ENCODE measurements around the gene SH2D4B. TPM values are rescaled to one million over a fixed set of nuclear protein-coding genes. Genes with fewer than 3 reads are reported as not detected.

Gene SH2D4B
- total RNA-seq, 1 experiment from 2014 or later = 0.10 TPM

DNA sequence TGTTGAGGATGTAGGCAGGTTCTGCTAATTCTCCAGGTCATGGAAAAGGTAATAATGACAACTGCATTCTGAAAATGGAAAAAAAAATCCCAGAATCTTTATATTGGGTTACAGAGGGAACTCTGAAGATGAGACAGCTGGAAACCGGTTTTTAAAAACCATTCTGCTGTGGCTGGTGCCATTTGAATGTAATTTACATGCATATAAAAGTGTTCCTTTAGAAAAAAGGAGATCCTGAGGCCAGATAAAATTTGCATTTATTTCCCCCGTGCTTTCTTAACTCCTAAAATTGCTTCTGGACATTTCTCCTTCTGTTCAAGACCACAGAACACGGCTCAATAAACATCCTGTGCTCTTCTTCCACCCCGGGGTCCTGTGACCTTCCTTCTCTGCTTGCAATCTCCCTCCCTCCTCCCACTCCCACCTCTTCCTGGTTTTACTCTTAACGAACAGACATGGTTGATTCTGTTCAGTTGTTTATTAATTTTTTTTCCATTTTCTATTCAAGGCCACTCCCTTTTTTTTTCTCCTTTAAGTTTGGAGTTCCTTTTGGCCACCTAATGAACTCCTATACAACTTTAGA lies 41.6 kb downstream of the SH2D4B start:
- Histone ChIP-seq H3K9me3 (ENCODE audit: control insufficient read depth, insufficient read depth, low read depth, low read length) (no peaks in the 10 kb centered on the region), H3K27me3 (ENCODE audit: control insufficient read depth, insufficient read depth, low read length) (peaks cover 13% of the 10 kb centered on the region), H3K4me1 (ENCODE audit: control insufficient read depth, insufficient read depth, low read length) (no peaks in the 10 kb centered on the region), H3K4me3 (ENCODE audit: low read depth in 2 of 2, low read length in 2 of 2) (no peak overlapping the region), H3K36me3 (ENCODE audit: control insufficient read depth, insufficient read depth, low read length) (no peaks in the 10 kb centered on the region), H3K27ac (ENCODE audit: low read length) (no peak overlapping the region)
- intact Hi-C loops (cut with micrococcal nuclease; ENCODE audit: unreplicated experiment) (no loop called here), in situ Hi-C loops (cut with HindIII; ENCODE audit: low pct_unique_long_range_greater_than_20kb, low sequenced_read_pairs) (no loop called here)
- TF ChIP-seq, protein P1, sequence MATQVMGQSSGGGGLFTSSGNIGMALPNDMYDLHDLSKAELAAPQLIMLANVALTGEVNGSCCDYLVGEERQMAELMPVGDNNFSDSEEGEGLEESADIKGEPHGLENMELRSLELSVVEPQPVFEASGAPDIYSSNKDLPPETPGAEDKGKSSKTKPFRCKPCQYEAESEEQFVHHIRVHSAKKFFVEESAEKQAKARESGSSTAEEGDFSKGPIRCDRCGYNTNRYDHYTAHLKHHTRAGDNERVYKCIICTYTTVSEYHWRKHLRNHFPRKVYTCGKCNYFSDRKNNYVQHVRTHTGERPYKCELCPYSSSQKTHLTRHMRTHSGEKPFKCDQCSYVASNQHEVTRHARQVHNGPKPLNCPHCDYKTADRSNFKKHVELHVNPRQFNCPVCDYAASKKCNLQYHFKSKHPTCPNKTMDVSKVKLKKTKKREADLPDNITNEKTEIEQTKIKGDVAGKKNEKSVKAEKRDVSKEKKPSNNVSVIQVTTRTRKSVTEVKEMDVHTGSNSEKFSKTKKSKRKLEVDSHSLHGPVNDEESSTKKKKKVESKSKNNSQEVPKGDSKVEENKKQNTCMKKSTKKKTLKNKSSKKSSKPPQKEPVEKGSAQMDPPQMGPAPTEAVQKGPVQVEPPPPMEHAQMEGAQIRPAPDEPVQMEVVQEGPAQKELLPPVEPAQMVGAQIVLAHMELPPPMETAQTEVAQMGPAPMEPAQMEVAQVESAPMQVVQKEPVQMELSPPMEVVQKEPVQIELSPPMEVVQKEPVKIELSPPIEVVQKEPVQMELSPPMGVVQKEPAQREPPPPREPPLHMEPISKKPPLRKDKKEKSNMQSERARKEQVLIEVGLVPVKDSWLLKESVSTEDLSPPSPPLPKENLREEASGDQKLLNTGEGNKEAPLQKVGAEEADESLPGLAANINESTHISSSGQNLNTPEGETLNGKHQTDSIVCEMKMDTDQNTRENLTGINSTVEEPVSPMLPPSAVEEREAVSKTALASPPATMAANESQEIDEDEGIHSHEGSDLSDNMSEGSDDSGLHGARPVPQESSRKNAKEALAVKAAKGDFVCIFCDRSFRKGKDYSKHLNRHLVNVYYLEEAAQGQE (IDR thresholded peaks at IDR 0.05; ENCODE audit: insufficient read depth in 1 of 2, low read depth in 2 of 2, low read length in 1 of 2) = no peak
- TF ChIP-seq CTCF (IDR thresholded peaks at IDR 0.05) (no peak), POLR2AphosphoS5 (IDR thresholded peaks at IDR 0.05; ENCODE audit: low read depth, low read length) (no peak), TCF7L2 (IDR thresholded peaks at IDR 0.05; ENCODE audit: low read depth, low read length) (no peak), SIN3A (IDR thresholded peaks at IDR 0.05; ENCODE audit: borderline replicate concordance, insufficient read depth, low read depth, low read length) (no peak)
- DNase-seq (ENCODE audit: low read depth, low spot score) = no peak
- POLR2A ChIA-PET = no interaction called here
- CTCF ChIA-PET = no interaction called here
- no peak for ATAC-seq
- BruUV-seq (replicated peaks) = no TSS peak

- POLR2A ChIA-PET = no interaction called here
- no peak for TF ChIP-seq TCF7L2 (IDR thresholded peaks at IDR 0.05; ENCODE audit: low read depth, low read length)
- TF ChIP-seq POLR2AphosphoS5 (IDR thresholded peaks at IDR 0.05; ENCODE audit: low read depth, low read length) = no peak
- no peak for TF ChIP-seq SIN3A (IDR thresholded peaks at IDR 0.05; ENCODE audit: borderline replicate concordance, insufficient read depth, low read depth, low read length)
- TF ChIP-seq, protein P1 (IDR thresholded peaks at IDR 0.05; ENCODE audit: insufficient read depth in 1 of 2, low read depth in 2 of 2, low read length in 1 of 2) = no peak
- no peak for TF ChIP-seq CTCF (IDR thresholded peaks at IDR 0.05)
- Histone ChIP-seq H3K36me3 (ENCODE audit: control insufficient read depth, insufficient read depth, low read length) (no peaks in the 10 kb centered on the region), H3K4me1 (ENCODE audit: control insufficient read depth, insufficient read depth, low read length) (no peaks in the 10 kb centered on the region), H3K27ac (ENCODE audit: low read length) (no peak overlapping the region), H3K9me3 (ENCODE audit: control insufficient read depth, insufficient read depth, low read depth, low read length) (no peaks in the 10 kb centered on the region), H3K27me3 (ENCODE audit: control insufficient read depth, insufficient read depth, low read length) (peaks cover 19% of the 10 kb centered on the region), H3K4me3 (ENCODE audit: low read depth in 2 of 2, low read length in 2 of 2) (no peak overlapping the region)
- BruUV-seq (replicated peaks) = no TSS peak
- intact Hi-C loops (cut with micrococcal nuclease; ENCODE audit: unreplicated experiment) = no loop called here
- in situ Hi-C loops (cut with HindIII; ENCODE audit: low pct_unique_long_range_greater_than_20kb, low sequenced_read_pairs) = no loop called here
- CTCF ChIA-PET = no interaction called here
- DNase-seq (ENCODE audit: low read depth, low spot score) = no peak
- ATAC-seq = no peak
Measured at GRCh38 chr10:80579849-80580637, 42.3 kb downstream of the SH2D4B start.
